HG02938 (cell line): Measurements from ENCODE around the gene IL18R1.
"Not testable (repeated sequence)": the region's sequence is repeated elsewhere in the genome, so short reads cannot be mapped to it uniquely, and the experiment has no call there.

Experiments
- ATAC-seq: cut with Tn5 transposase; IDR thresholded peaks from one replicate; pipeline ENCODE4 v1.9.1; 2021; ENCODE audit warnings: mild to moderate bottlenecking, moderate library complexity; ENCODE audit not compliant: unreplicated experiment

Gene IL18R1, protein sequence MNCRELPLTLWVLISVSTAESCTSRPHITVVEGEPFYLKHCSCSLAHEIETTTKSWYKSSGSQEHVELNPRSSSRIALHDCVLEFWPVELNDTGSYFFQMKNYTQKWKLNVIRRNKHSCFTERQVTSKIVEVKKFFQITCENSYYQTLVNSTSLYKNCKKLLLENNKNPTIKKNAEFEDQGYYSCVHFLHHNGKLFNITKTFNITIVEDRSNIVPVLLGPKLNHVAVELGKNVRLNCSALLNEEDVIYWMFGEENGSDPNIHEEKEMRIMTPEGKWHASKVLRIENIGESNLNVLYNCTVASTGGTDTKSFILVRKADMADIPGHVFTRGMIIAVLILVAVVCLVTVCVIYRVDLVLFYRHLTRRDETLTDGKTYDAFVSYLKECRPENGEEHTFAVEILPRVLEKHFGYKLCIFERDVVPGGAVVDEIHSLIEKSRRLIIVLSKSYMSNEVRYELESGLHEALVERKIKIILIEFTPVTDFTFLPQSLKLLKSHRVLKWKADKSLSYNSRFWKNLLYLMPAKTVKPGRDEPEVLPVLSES

DNA sequence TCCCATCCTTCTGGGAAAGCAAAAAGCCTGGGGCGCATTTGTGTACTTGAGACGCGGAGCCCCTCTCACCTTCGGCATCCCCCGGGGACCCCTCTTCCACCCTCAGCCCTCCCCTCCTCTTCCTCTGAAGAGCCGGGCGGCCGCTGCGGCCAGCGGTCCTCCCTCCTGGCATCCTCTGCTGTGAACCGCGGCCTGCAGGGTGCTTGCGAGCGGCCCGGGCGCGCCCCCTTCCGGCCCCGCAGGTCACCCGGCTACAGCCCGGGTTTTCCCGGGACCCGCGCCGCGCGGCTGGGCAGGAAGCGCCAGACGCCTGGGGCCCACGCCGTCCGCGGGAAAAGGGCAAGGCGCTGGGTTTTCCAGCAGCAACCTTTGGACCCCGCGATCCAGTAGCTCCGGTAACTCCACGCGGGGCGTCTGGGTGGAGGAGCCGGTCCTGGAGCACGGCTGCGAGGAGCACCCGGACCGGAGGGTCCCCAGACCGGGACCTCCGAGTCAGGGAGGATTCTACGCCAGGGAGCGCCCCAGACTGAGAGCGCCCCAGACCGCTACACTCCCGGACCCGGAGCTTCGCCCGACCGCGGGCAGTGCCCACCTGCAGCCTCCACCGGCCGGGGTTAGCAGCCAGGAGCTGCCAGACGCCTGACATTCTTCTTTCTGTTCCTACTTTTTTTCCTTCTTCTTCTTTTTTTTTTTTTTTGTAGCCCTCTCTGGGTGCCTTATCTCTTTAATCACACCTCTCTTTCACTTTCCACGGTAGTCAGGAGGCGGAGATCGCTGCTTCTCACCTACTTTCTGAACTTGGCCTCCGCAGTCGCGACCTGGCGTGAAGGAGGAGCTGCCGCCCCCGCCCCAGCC lies at the start of gene IL18R1:
Gene IL18R1, plus strand, starts transcription at position 271 of the 855 bp plus-strand sequence. CDS start 6,865 bp downstream, outside the sequence.
- ATAC-seq, result peak; percentile 83

DNA sequence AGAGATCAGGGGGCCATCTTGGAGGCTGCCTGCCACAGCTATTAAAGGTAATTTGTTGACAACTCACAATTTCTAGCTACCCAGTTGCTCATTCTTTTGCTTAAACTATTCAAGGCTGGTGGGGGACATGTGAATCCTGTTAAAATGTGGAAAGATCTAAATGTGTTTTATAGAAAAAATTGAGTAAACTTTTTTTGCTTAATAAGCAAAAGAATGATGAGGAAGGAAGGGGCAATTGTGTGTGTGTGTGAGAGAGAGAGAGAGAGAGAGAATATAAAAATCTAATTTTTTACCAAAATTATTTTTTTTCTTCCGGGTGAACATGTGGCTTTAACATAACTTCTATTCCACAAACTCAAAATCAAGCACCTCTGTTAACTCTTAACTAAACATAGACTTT lies 49.5 kb upstream of the IL18R1 start:
- no peak for ATAC-seq

DNA sequence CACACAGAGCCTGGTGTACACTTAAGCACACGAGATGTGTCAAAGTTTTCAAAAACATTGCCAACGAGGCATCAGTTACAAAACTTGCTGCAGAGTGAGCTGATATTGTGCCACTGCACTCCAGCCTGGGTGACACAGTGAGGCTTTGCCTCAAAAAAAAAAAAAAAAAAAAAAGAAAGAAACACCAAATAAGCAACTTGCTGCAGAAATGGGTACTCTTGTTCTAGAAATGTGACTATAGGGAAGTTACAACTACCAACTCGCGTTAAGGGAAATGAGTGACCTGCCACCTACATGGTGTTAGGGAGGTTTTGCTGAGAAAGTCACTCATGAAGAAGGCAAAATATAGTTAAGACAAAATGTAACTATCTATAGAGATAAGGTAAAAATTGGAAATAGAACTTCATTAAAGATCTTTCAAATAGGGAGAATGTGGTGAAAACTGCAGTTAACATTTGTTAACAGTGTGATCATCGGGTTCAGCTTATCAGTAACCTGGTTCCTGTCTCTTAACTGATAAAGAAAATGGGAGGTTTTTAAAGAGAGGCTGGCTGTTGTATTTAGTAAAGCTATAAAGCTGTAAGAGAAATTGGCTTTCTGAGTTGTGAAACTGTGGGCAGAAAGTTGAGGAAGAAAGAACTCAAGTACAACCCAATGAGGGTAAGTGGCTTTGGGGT lies 44.5 kb upstream of the IL18R1 start, which contains the start of gene IL1RL1:
Gene IL1RL1, plus strand, starts transcription at position 600 of the 677 bp plus-strand sequence. CDS start 26,702 bp downstream, outside the sequence.
- no peak for ATAC-seq

DNA sequence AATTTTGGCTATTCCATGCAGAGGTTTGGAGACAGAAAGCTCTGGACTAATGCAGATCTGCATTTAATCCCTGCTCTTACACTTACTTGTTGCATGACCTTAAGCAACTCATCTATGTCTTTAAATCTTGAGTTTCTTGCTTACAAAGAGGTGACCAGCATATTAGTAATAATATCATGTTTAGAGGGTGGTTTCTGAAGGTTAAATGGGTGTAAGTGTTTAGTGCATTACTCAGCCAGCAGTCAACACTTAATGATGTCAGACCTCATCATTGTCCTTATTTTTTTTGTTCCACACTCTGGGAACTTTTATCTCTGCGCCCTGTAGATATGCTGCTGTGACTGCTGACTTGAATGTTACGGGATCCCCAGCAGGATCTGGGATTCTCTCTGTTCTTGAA lies 42.6 kb upstream of the IL18R1 start:
- no peak for ATAC-seq

DNA sequence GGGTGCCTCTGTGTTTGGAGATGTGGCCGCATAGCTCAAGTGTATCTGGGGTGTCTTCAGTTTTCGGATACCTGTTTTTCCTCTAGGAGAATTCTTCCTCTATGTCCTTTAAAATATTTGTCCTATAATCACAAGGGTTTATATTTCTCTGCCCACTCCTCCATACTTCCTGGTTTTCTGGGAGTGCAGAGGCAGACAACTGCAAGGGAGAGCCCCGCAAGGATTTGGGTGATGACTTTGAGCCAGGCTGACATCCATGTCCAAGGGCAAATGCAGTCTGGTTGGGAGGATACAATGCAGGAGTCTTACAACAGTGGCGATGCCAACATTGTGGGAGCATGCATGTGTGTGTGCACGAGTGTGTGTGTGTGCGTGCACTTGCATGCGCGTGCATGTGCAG lies 42.1 kb upstream of the IL18R1 start:
- no peak for ATAC-seq

DNA sequence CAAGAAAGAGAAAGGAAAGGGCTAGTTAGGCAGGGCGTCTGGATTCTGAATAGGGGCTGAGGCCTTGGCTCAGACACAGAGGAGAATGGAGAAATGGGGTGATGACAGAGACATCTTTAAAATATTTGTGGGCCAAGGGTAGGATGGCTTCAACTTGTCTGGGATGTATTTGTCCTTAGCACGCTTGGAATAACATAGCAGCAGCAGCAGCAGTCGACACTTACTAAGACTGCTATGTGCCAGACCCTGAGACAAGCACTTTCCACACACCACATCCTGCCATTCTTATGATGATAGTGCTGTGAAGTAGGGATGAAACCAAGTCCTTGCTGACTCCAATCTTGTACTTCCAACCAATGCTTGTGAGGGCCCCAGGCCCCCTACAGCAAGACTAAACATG lies 41.6 kb upstream of the IL18R1 start:
- no peak for ATAC-seq

DNA sequence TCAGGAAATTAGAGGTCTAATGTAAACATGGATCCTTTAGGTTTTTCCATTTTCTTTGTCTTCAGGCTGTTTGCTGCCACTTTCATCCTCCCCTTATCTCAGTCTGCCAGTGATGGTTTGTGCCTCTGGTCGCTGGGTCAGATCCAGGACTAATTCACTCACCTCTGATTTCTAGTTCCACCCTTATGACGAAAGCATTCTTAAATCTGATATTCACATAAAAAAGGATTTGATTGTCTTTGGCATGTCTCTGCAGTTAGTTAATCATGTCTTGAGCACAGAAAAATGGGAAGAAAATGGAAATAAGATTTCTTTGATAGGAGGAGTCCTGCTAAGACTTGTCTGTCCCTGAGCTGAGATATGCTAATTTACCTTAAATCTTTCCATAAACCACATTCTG lies 39.7 kb upstream of the IL18R1 start:
- ATAC-seq, result no peak

DNA sequence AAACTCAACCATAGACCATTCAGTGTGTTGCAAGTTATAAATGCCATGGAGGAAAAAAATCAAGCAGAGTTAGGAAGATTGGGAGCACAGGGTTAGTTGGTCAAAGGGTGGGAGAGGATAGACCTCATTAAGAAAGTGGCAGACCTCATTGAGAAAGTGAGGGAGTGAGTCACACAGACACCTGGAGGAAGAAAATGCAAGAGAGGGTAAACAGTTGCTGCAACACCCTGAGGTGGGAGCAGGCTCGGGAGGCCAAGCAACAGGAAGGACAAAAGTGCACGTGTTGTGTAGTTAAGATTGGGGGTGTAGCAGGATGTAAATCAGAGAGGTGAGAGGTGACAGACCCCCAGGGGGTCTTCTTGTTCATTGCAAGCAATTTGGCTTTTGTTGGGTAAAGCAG lies 37.9 kb upstream of the IL18R1 start:
- ATAC-seq, result no peak

DNA sequence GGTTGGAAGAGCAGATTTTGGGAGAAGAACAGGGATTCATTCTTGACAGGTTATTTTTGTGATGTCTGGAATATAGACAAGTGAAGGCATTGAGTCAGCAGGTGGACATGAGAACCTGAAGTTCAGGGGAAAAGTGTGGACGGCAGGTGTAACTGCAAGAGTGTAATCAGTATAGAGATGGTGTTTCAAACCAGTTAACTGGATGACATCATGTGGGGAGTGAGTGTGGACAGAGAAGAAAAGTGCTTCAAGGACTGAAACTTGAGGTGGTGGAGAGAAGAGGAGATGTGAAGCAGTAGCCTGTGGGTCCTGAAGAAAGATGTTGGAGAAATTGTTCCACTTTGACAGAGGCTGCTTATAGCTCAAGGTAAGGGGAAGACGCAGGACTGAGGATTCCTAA lies 37.2 kb upstream of the IL18R1 start:
- ATAC-seq, result no peak

DNA sequence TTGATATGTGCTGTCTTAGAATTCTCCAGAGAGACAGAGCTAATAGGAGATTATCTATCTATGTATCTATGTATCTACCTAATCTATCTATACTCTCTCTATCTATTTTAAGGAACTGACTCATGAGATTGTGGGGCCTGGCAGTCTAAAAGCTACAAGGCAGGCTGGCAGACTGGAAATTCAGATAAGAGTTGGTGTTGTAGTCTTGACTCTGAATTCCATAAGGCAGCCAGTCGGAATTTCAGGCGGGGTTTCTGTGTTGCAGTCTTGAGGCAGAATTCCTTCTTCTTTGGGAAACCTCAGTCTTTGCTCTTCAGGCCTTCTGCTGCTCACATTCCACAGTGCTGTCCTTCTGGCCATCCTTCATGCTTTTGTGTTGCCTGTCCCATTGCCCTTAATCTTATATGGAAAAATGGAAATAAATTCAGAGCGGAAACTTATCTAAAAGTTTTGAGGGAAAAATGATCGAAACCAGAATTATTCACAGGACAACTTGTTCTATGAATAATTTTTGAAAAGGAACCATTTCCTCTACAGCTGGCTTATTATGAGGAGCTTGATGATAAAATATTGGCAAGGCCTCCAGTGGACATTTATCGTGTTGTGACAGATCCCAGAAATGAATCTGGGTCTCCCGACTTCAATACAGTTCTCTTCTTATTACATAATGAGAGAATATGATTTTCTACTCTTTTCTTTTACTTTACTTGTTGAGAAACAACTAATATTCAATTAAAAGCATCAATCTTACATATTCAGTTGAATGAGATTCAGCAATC lies 33.5 kb upstream of the IL18R1 start:
- ATAC-seq, result no peak

DNA sequence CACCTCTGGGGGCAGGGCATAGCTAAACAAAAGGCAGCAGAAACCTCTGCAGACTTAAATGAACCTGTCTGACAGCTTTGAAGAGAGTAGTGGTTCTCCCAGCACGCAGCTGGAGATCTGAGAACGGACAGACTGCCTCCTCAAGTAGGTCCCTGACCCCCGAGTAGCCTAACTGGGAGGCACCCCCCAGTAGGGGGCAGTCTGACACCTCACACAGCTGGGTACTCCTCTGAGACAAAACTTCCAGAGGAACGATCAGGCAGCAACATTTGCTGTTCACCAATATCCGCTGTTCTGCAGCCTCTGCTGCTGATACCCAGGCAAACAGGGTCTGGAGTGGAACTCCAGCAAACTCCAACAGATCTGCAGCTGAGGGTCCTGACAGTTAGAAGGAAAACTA lies 30.7 kb upstream of the IL18R1 start:
- ATAC-seq, result not testable (repeated sequence)

DNA sequence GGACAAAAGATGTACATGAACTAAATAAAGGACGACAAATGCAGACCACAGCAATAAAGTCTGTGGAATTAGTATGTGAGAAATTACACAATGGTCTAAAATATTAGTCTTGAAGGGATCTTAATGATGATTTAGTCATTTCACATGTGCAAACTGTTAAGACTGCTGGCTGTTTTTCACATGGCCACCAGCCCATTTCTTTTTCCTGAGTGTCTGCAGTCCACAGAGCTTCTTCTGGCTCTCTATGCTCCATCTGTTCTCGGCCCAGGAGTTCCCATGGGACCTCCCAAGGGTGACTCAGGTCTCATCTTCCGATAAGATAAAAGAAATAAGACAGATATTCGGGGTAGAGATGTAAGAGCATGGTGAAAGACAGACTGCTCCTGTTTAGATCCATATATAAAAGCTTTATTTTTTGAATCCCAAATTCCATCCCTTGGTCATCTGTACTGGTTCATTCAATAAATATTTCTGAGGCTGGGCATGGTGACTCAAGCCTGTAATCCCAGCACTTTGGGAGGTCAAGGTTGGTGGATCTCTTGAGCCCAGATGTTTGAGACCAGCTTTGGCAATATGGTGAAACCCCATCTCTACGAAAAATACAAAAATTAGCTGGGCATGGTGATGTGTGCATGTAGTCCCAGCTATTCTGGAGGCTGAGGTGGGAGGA lies 24.1 kb upstream of the IL18R1 start:
- no peak for ATAC-seq

DNA sequence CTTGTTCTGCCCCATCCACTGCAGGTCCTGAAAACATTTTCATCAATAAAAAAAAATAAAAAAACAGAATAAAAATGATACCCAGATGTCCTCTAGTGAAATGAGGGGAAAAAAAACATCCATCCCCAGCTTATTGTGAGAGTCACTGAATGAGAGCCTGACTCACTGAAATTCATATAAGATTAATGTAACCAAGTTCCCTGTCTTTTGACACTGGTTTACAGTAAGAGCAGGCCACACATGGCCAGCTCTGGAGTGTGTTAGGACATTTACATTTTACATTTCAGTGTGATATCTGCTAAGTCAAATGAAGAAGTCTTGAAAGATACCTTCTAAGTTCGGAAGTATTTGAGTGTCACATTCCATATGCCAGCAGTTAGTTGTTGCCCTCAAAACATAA lies 21.1 kb upstream of the IL18R1 start:
- no peak for ATAC-seq

DNA sequence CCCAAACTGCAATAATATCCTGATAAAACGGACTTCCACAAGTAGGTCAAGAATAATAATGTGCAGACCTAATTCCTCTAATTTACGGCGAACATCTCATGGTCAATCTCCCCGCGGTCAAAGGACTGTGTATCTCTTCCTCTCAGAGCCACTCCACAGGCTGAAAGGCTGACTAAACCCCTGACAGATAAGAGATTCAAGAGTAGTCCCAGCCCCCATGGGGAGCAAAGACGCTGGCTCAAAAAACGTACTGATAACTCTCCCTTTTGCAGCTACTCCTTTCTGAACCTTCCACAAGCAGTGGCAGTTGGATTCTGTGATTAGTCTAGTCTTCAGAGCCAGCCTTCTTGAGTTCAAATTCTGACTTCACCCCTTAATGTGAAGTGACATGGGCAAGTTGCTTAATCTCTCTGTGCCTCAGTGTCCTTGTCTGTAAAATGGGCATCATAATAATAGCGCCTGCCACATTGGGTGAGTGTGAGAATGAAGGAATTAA lies 19.7 kb upstream of the IL18R1 start:
- no peak for ATAC-seq

DNA sequence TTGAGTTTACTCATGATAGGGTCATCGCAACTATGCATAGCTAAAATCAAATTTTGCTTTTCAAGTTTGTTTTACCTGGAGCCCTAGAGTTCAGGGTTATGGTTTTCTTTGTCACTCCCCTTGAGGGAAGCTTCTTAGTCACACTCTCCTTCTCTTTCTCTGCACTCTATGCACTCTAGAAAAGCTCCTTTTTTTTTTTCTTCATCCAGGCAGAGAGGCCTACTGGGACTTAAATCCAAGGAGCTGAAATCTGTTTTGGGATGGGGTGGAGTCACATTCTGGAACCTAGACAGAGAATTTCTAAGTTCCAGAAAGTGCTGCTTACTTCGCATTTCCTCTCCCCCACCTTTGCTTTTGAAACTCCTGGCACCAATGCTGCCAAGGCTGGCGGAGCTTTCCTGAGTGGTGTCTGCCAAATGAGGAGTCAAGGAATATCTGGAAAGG lies 19.1 kb upstream of the IL18R1 start:
- ATAC-seq, result no peak

DNA sequence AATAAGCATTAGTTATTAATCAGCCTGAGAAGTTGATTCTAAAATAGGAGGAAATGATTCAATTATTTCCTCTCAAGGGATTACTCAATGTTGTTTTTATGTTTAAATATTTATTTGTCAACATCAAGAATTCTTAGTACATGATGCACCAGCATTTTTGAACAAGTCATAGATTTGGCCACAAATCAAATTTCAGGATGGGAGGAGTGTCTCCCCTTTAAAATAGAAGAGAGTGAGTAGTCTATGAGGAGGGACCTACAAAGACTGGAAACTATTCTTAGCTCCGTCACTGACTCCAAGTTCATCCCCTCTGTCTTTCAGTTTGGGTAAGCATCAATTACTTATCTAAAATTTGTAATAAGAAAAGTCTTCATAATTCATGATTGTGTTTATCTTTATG lies 18.6 kb upstream of the IL18R1 start:
- no peak for ATAC-seq

DNA sequence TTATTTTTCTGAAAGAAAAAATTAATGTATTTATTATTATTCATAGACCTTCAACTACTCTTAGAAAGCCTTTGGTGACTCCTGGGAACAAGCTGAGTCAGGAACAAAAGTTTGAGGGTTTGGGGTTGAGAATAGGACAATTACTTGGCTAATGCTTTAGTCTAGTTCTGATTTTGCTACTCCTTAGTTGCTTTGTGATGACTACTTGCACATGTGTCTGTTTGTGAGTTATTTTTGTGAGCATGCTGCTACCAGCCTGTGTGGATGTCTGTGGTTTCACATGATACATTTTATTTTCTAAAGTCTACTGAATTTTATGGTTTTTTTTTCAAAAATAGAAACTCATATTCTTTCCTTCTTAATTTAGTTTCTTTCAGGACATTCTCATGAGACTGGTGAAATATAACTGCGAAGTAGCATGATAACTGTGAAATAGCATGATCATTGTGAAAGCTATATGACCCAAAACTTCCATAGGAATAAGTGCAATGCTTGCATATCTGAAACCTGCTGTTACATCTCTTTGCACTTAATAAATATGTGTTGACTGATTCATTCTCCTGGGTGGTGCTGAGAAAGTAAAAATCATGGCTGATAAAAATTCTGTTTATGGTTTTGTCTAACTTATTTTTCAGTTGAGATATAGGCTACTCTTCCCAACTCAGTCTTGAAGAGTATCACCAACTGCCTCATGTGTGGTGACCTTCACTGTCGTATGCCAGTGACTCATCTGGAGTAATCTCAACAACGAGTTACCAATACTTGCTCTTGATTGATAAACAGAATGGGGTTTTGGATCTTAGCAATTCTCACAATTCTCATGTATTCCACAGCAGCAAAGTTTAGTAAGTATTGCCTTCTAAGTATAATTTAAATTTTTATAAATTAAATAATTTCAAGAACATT lies 17.9 kb upstream of the IL18R1 start:
- no peak for ATAC-seq

DNA sequence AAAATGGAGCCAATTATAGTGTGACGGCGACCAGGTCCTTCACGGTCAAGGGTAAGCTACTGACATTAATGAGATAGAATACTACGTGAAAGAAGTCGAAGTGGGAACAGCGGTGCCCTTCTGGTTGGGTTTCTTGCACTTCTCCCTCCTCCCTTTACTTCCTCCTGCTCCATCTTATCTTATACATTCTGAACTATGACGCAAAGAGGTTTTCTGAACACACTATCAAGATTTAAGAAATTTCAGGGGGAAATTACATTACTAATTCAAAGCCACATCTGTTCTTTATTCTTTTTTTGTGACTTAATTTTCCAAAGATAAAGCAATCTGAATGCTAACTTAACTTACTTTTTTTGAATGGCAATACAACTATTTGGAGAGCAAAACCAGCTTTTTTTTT lies 14.8 kb upstream of the IL18R1 start:
- ATAC-seq, result no peak

DNA sequence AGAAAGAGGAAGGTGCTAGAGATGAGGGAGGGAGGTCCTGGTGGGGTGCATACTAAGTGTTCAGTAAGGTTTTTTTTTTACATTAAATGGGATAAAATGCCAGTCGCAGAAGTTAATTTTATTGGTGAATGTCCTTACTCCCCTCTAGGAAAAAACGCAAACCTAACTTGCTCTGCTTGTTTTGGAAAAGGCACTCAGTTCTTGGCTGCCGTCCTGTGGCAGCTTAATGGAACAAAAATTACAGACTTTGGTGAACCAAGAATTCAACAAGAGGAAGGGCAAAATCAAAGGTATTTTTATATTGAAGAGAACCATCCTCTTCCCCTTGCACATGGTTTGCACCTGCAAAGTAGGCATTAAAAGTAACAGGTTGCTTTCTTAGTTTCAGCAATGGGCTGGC lies 12.7 kb upstream of the IL18R1 start:
- no peak for ATAC-seq
